ENCODE results near the gene TPPP.

The TPPP gene

DNA sequence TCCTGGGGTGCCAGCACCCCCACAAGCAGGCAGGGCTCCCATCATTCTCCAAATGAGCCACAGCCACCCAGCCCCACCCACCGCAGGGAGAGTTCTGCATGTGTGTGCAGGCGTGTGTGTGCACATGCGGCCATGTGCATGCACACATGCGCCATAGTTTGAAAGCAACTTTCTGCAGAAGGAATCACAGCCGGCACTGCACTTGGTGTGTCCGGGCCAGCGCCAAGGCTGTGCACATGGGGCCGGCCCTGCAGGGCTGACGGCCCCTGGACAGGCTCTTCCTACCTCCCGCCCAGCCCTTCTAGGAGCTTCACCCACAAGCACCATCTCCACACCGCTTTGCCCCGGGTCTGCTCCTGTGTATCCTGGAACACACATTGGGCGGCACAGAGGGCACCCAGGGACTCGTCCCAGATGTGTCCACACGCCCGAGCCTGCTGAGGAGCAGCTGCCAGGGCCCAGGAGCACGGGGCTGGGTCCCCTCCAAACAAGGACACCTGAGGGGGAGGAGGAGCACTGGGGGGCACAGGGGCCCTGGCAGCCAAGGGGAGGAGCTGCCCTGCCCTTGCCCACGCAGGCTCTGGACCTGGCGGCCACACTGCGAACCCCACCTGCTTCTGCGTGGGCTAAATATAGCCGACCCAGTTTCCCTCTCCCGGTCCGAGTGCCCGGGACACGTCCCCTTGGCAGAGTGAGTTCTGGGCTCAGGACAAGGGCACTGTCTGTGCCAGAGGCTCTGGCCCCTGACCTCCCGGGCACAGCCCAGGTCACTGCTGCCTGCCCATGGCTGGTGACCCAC, 19.1 kb downstream of the TPPP start:
- no peak overlapping the region for H3K4me3 ChIP-seq (replicated peaks; ENCODE audit: low read depth, low read length)
- TF ChIP-seq, protein P1, sequence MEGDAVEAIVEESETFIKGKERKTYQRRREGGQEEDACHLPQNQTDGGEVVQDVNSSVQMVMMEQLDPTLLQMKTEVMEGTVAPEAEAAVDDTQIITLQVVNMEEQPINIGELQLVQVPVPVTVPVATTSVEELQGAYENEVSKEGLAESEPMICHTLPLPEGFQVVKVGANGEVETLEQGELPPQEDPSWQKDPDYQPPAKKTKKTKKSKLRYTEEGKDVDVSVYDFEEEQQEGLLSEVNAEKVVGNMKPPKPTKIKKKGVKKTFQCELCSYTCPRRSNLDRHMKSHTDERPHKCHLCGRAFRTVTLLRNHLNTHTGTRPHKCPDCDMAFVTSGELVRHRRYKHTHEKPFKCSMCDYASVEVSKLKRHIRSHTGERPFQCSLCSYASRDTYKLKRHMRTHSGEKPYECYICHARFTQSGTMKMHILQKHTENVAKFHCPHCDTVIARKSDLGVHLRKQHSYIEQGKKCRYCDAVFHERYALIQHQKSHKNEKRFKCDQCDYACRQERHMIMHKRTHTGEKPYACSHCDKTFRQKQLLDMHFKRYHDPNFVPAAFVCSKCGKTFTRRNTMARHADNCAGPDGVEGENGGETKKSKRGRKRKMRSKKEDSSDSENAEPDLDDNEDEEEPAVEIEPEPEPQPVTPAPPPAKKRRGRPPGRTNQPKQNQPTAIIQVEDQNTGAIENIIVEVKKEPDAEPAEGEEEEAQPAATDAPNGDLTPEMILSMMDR (IDR thresholded peaks at IDR 0.05; ENCODE audit: low read depth, low read length, missing control alignments): no peak
- DNase-seq (ENCODE audit: extremely low read depth, low read depth): no peak

DNA sequence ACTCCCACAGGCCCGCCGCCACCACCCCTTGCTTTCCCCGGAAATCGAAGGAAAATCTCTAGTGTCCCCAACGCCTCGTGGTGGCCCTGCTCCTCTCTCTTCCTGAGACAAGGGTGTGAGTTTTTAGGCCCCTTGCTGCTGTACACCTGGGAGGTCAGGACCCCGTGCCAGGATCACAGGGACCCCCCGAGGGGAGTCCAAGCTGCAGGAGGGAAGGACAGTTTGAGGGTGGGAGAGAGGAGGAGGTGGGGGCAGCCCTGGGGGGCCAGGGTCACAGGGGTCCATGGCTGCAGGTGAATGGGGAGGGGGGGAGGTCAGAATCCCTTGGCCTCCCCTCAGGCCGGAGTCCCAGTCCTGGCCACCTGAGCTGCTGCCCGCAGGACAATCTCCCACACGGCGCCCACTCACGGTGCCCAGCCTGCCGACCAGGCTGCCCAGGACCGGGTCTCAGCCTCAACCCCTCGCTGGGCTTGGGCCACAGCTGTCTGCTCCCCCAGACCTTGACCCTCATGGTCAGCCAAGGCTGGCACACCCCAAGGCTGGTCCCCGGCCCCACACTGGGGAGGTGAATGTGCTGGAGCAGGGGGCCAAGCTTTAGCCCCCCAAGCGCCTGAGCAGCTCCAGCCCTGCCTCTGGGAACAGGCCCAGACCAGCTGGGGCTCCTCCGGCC, 19.9 kb downstream of the TPPP start:
- no peak for DNase-seq (ENCODE audit: extremely low read depth, low read depth)
- TF ChIP-seq, protein P1 (IDR thresholded peaks at IDR 0.05; ENCODE audit: low read depth, low read length, missing control alignments): no peak
- no peak overlapping the region for H3K4me3 ChIP-seq (replicated peaks; ENCODE audit: low read depth, low read length)

DNA sequence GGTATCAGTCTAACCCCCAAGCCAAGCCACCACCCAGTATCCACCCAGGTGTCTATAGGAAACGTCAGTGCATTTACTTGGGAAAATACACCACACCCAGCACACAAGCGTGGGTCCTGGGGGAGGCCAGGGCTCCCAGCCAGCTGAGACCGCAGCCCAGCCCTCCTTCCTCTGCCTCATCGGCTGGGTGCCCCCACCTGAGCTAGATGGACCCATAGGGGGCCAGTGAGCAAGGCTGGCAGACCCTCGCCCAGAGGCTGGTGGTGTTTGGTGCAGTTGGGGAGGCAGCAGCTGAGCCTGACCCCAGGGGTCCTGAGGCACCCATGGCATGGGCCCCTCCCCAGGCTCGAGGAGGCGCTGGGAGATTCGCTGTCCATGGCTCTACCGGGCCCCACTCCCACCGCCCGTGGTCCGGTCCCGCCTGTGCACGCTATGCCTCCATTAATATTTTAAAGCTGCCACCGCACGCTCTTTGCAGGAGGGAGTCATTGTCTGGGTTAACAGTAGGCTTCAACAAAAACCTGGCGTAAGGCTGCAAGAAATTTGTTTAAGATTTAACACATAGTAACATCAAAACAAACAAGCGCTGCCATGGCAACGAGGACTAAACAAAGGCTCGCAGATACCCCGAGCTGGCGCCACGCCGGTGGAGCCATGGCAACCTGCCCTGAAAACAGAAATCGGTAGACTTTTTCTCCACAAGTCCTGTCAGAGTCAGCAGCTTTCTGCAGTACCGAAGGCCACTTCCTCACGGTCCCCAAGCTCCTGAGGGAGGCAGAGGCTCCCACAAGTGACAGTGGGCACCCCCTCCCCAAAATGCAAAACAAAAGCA, 20.6 kb downstream of the TPPP start:
- DNase-seq (ENCODE audit: extremely low read depth, low read depth): peak; percentile 79
- no peak overlapping the region for H3K4me3 ChIP-seq (replicated peaks; ENCODE audit: low read depth, low read length)
- TF ChIP-seq, protein P1 (IDR thresholded peaks at IDR 0.05; ENCODE audit: low read depth, low read length, missing control alignments): no peak

DNA sequence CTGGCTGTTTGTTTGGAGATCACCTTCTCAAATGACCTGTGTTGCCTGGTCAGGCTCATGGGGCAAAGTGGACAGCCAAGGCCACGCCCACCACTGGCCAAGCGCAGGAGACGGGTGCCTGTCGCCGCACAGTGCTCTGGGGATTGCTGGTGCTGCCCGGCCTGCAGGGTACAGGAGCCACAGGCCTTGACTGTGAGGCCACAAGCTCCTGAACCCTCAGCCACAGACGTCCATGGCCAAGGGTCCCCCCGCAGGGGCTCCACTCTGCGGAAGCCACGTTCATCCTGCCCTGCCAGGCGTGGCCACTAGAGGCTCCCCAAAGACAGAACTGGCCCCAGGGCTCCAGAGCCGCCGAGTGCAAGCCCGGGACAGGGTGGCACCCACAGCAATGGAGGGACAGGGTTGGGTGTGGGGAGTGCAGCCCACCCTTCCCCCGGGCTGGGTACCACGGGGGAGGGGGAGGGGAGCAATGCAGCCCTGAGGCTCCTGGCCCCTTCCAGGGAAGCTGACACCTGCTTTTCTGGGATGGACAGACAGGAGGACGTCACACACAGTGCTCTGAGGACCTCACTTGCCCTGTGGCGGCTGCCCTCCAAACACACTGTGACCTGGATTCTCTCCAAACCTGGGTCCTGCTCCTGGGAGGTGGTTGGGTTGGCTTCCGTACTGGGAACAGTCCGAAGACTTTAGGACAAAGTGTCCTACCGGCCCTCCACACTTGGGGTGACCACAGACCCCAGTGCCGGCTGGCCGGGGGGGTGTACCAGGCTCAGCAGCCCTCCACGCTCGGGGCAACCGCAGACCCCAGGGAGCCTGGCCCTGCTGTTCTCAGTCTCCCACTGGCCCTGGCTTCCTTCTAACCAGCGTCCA, 21.5 kb downstream of the TPPP start:
- no peak overlapping the region for H3K4me3 ChIP-seq (replicated peaks; ENCODE audit: low read depth, low read length)
- no peak for DNase-seq (ENCODE audit: extremely low read depth, low read depth)
- TF ChIP-seq, protein P1 (IDR thresholded peaks at IDR 0.05; ENCODE audit: low read depth, low read length, missing control alignments): peak; percentile 91

DNA sequence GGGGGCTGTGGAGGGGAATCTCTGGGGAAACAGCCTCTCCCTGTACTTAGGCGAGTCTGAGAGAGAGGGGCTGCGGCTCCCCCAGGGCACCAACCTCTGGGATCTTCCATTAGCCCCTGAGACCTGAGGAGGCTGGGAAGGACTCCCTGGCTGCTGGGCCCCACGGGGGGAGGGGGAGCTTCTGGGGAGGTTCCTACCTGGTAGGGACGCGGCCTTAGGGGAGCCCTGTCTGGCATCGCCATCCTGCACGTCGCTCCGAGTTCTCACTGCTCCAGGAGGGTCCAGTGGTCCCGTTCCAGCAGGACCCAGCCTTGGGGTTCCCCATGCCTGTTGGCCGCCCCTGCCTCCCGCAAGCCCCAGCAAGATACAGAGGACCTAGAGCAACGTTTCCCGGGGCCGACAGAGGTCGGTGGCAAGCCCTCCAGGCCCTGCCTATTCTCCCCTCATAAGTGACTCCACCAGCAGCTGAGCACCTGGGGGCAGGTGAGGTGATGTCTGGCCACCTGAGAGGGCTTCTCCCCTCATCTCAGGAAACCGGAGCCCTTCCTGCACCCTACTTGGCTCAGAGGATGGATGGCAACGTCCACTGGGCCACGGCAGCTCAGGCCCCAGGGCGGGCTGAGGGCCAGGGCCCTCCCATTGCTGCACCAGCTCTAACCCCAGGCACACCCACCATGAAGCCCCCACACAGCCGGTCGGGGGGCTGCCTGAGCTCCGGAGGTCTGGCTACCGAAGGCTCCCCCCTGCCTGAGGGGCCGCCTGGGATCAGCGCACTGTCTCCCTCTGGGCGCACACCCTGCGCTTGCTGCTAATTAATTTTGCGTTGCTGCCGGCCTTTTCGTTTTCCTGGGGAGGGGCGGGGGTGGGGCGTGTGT, 22.5 kb downstream of the TPPP start:
- no peak for DNase-seq (ENCODE audit: extremely low read depth, low read depth)
- TF ChIP-seq, protein P1 (IDR thresholded peaks at IDR 0.05; ENCODE audit: low read depth, low read length, missing control alignments): no peak
- no peak overlapping the region for H3K4me3 ChIP-seq (replicated peaks; ENCODE audit: low read depth, low read length)
